Measurements from ENCODE around the gene PBX3.
A peak's percentile ranks its signal among the peaks of the same experiment; 100 is the strongest.

The PBX3 gene

GRCh38 chr9:126000731-126001580, 253.8 kb downstream of the PBX3 start:
- no peak for TF ChIP-seq CTCF (IDR thresholded peaks at IDR 0.05; ENCODE audit: control insufficient read depth, extremely low read depth, insufficient read depth)
- DNase-seq (ENCODE audit: low read depth) = no peak
- no peak overlapping the region for H3K4me3 ChIP-seq (ENCODE audit: low read depth, low read length)

- no peak overlapping the region for H3K4me3 ChIP-seq (ENCODE audit: low read depth, low read length)
- no peak for TF ChIP-seq CTCF (IDR thresholded peaks at IDR 0.05; ENCODE audit: control insufficient read depth, extremely low read depth, insufficient read depth)
- no peak for DNase-seq (ENCODE audit: low read depth)
Measured at GRCh38 chr9:126001581-126002225, 254.5 kb downstream of the PBX3 start.

GRCh38 chr9:126002476-126003350, 255.5 kb downstream of the PBX3 start:
- TF ChIP-seq CTCF (IDR thresholded peaks at IDR 0.05; ENCODE audit: control insufficient read depth, extremely low read depth, insufficient read depth) = no peak
- H3K4me3 ChIP-seq (ENCODE audit: low read depth, low read length) = no peak overlapping the region
- DNase-seq (ENCODE audit: low read depth) = no peak

- TF ChIP-seq CTCF (IDR thresholded peaks at IDR 0.05; ENCODE audit: control insufficient read depth, extremely low read depth, insufficient read depth) = peak; percentile 36
- DNase-seq (ENCODE audit: low read depth) = no peak
- no peak overlapping the region for H3K4me3 ChIP-seq (ENCODE audit: low read depth, low read length)
Measured at GRCh38 chr9:126009047-126009446, 261.9 kb downstream of the PBX3 start.

GRCh38 chr9:126014726-126015125, 267.6 kb downstream of the PBX3 start:
- DNase-seq (ENCODE audit: low read depth) = no peak
- no peak for TF ChIP-seq CTCF (IDR thresholded peaks at IDR 0.05; ENCODE audit: control insufficient read depth, extremely low read depth, insufficient read depth)

GRCh38 chr9:126015424-126015823, 268.3 kb downstream of the PBX3 start:
- no peak for DNase-seq (ENCODE audit: low read depth)
- H3K4me3 ChIP-seq (ENCODE audit: low read depth, low read length) = no peak overlapping the region
- no peak for TF ChIP-seq CTCF (IDR thresholded peaks at IDR 0.05; ENCODE audit: control insufficient read depth, extremely low read depth, insufficient read depth)

More at GRCh38 chr9:126014726-126015125, 267.6 kb downstream of the PBX3 start:
- H3K4me3 ChIP-seq (ENCODE audit: low read depth, low read length) = no peak overlapping the region
